ENCODE data around the gene WDR44. TPM values are rescaled to one million over a fixed set of nuclear protein-coding genes. Genes with fewer than 3 reads are reported as not detected.

The WDR44 gene
- total and polyA plus RNA-seq, 2 experiments from 2014 or later = 5.3 to 9.7 TPM

DNA sequence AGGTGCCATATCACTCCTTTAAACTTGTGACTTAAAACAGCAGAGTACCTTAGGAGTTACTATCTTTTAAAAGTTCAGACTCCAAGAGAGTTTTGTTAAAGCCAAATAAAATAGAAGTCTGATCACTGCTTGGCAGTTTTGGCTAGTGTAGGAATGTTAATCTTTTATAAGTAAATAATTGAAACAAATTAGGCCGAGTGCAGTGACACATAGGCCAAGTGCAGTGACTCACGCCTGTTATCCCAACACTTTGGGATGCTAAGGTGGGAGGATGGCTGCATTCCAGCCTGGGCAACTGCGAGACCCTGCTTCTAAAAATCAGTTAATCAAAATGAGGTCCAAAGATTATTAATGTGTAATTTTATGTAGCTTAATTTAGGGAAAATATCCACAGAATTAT lies 37.2 kb downstream of the WDR44 start:
- H3K9me3 ChIP-seq (ENCODE audit: low read depth) = no peaks in the 10 kb centered on the region
- TF ChIP-seq, protein P1, sequence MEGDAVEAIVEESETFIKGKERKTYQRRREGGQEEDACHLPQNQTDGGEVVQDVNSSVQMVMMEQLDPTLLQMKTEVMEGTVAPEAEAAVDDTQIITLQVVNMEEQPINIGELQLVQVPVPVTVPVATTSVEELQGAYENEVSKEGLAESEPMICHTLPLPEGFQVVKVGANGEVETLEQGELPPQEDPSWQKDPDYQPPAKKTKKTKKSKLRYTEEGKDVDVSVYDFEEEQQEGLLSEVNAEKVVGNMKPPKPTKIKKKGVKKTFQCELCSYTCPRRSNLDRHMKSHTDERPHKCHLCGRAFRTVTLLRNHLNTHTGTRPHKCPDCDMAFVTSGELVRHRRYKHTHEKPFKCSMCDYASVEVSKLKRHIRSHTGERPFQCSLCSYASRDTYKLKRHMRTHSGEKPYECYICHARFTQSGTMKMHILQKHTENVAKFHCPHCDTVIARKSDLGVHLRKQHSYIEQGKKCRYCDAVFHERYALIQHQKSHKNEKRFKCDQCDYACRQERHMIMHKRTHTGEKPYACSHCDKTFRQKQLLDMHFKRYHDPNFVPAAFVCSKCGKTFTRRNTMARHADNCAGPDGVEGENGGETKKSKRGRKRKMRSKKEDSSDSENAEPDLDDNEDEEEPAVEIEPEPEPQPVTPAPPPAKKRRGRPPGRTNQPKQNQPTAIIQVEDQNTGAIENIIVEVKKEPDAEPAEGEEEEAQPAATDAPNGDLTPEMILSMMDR (IDR thresholded peaks at IDR 0.05; ENCODE audit: poor library complexity) = no peak
- no peak for TF ChIP-seq EZH2 (IDR thresholded peaks at IDR 0.05; ENCODE audit: borderline replicate concordance)
- no peak for TF ChIP-seq EZH2phosphoT487 (IDR thresholded peaks at IDR 0.05; ENCODE audit: low read depth, severe bottlenecking, unreplicated experiment)
- no peaks in the 10 kb centered on the region for H3K9me2 ChIP-seq (replicated peaks; ENCODE audit: insufficient read depth)
- no peak overlapping the region for H2AFZ ChIP-seq
- WGBS (ENCODE audit: low lambda C conversion rate, missing lambda C conversion rate) = 67% methylated on average over 3 of the region's 3 CpGs
- no peaks in the 10 kb centered on the region for H3K4me1 ChIP-seq (ENCODE audit: insufficient read depth)
- no peak for DNase-seq (ENCODE audit: low spot score)
- no peaks in the 10 kb centered on the region for H3K27me3 ChIP-seq
- H3K4me3 ChIP-seq = no peak overlapping the region
- H3K27ac ChIP-seq = no peak overlapping the region
- H3K79me2 ChIP-seq = no peaks in the 10 kb centered on the region
- no peaks in the 10 kb centered on the region for H4K20me1 ChIP-seq (ENCODE audit: insufficient read depth, poor library complexity, severe bottlenecking)
- no peaks in the 10 kb centered on the region for H3K36me3 ChIP-seq (replicated peaks; ENCODE audit: insufficient read depth, low read depth)
- no peak overlapping the region for H3K4me2 ChIP-seq

DNA sequence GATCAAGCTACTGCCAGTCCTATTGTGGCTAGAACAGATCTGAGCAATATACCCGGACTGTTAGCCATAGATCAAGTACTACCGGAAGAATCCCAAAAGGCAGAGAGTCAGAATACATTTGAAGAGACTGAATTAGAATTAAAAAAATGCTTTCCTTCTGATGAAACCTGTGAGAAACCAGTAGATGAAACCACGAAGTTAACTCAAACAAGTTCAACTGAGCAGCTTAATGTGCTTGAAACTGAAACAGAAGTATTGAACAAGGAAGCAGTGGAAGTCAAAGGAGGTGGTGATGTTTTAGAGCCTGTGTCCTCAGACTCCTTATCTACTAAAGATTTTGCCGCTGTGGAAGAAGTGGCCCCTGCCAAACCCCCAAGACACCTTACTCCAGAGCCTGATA lies 46.8 kb downstream of the WDR44 start:
- H3K27ac ChIP-seq = no peak overlapping the region
- H2AFZ ChIP-seq = no peak overlapping the region
- no peak overlapping the region for H3K4me2 ChIP-seq
- DNase-seq (ENCODE audit: low spot score) = no peak
- H3K79me2 ChIP-seq = no peaks in the 10 kb centered on the region
- H3K9me2 ChIP-seq (replicated peaks; ENCODE audit: insufficient read depth) = no peaks in the 10 kb centered on the region
- TF ChIP-seq, protein P1 (IDR thresholded peaks at IDR 0.05; ENCODE audit: poor library complexity) = no peak
- TF ChIP-seq EZH2 (IDR thresholded peaks at IDR 0.05; ENCODE audit: borderline replicate concordance) = no peak
- TF ChIP-seq EZH2phosphoT487 (IDR thresholded peaks at IDR 0.05; ENCODE audit: low read depth, severe bottlenecking, unreplicated experiment) = no peak
- no peaks in the 10 kb centered on the region for H3K4me1 ChIP-seq (ENCODE audit: insufficient read depth)
- no peaks in the 10 kb centered on the region for H3K9me3 ChIP-seq (ENCODE audit: low read depth)
- H4K20me1 ChIP-seq (ENCODE audit: insufficient read depth, poor library complexity, severe bottlenecking) = no peaks in the 10 kb centered on the region
- H3K4me3 ChIP-seq = no peak overlapping the region
- WGBS (ENCODE audit: low lambda C conversion rate, missing lambda C conversion rate) = 85% methylated on average over 4 of the region's 4 CpGs
- H3K36me3 ChIP-seq (replicated peaks; ENCODE audit: insufficient read depth, low read depth) = no peaks in the 10 kb centered on the region
- H3K27me3 ChIP-seq = no peaks in the 10 kb centered on the region

DNA sequence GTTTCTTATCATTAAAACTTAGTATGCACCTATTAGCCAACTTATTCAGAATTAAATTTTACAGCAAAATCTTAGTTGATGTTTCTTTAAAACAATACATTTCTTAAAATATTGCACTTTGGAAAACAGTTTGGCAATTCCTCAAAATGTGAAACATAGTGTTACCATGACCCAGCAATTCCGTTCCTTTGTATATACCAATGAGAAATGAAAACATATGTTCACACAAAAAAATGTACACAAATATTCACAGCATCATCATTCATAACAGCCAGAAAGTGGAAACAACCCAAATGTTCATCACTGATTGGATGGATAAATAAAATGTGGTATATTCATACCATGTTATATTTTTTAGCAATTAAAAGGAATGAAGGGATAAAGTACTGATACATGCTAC lies 50.2 kb downstream of the WDR44 start:
- Histone ChIP-seq H3K27ac (no peak overlapping the region), H3K4me3 (no peak overlapping the region), H3K9me2 (replicated peaks; ENCODE audit: insufficient read depth) (no peaks in the 10 kb centered on the region), H4K20me1 (ENCODE audit: insufficient read depth, poor library complexity, severe bottlenecking) (no peaks in the 10 kb centered on the region), H3K9me3 (ENCODE audit: low read depth) (no peaks in the 10 kb centered on the region), H3K4me2 (no peak overlapping the region), H3K27me3 (no peaks in the 10 kb centered on the region), H2AFZ (no peak overlapping the region), H3K79me2 (no peaks in the 10 kb centered on the region), H3K36me3 (replicated peaks; ENCODE audit: insufficient read depth, low read depth) (no peaks in the 10 kb centered on the region), H3K4me1 (ENCODE audit: insufficient read depth) (no peaks in the 10 kb centered on the region)
- 74% methylated on average over 1 of the region's 1 CpG for WGBS (ENCODE audit: low lambda C conversion rate, missing lambda C conversion rate)
- TF ChIP-seq EZH2 (IDR thresholded peaks at IDR 0.05; ENCODE audit: borderline replicate concordance) = no peak
- TF ChIP-seq EZH2phosphoT487 (IDR thresholded peaks at IDR 0.05; ENCODE audit: low read depth, severe bottlenecking, unreplicated experiment) = no peak
- TF ChIP-seq, protein P1 (IDR thresholded peaks at IDR 0.05; ENCODE audit: poor library complexity) = no peak
- no peak for DNase-seq (ENCODE audit: low spot score)

DNA sequence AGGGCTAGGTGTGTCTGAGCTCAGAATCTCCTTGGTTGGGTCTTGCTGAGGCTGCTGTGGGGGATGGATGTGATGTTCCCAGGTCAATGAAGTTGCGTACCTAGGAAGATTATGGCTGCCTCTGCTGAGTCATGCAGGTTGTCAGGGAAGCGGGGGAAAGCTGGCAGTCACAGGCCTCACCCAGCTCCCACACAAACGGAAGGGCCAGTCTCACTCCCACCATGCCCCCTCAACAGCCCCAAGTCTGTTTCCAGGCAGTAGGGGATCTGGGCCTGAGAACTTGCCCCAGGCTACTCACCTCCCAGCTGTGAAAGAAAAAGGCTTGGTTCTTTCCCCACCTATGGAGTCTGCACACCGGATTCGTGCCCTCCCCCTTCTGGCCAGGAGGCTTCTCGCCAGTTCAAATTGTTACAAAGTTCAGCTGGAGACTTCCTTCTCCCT lies 72.9 kb downstream of the WDR44 start:
- DNase-seq (ENCODE audit: low spot score) = no peak
- no peak for TF ChIP-seq EZH2 (IDR thresholded peaks at IDR 0.05; ENCODE audit: borderline replicate concordance)
- TF ChIP-seq EZH2phosphoT487 (IDR thresholded peaks at IDR 0.05; ENCODE audit: low read depth, severe bottlenecking, unreplicated experiment) = no peak
- TF ChIP-seq, protein P1 (IDR thresholded peaks at IDR 0.05; ENCODE audit: poor library complexity) = no peak
- no peak overlapping the region for H3K27ac ChIP-seq
- no peaks in the 10 kb centered on the region for H3K9me3 ChIP-seq (ENCODE audit: low read depth)
- H3K4me3 ChIP-seq = no peak overlapping the region
- no peak overlapping the region for H2AFZ ChIP-seq
- whole genome bisulfite sequencing (ENCODE audit: low lambda C conversion rate, missing lambda C conversion rate) = 79% methylated on average over 6 of the region's 6 CpGs
- no peaks in the 10 kb centered on the region for H3K4me1 ChIP-seq (ENCODE audit: insufficient read depth)
- no peaks in the 10 kb centered on the region for H3K27me3 ChIP-seq
- no peaks in the 10 kb centered on the region for H4K20me1 ChIP-seq (ENCODE audit: insufficient read depth, poor library complexity, severe bottlenecking)
- H3K79me2 ChIP-seq = no peaks in the 10 kb centered on the region
- H3K4me2 ChIP-seq = no peak overlapping the region
- H3K36me3 ChIP-seq (replicated peaks; ENCODE audit: insufficient read depth, low read depth) = no peaks in the 10 kb centered on the region
- no peaks in the 10 kb centered on the region for H3K9me2 ChIP-seq (replicated peaks; ENCODE audit: insufficient read depth)
